HepG2 (cell line): ENCODE data around the gene SLC4A2. TPM values are rescaled to one million over a fixed set of nuclear protein-coding genes. Genes with fewer than 3 reads are reported as not detected.

ENCODE experiments used
- ATAC-seq: fragments of 200-7000 bp; cut with Tn5 transposase; 3 replicates; pipeline ENCODE4 v1.9.1; 2020; ENCODE audit warnings: mild to moderate bottlenecking, moderate library complexity
- BruUV-seq: library from RNA; stranded (reverse); fragments of 400-500 nt; replicated peaks from 2 replicates; lab custom pipeline; 2021; lab: Mats Ljungman, UMichigan
- CTCF ChIA-PET: fragments of 300-600 bp; formaldehyde crosslinking; extraction: SDS; loops from one replicate; lab custom pipeline; 2021; ENCODE audit warnings: low total read pairs, inconsistent platforms, low intra/inter-chr PET ratio; lab: Yijun Ruan, JAX
- POLR2A ChIA-PET: fragments of 350-600 bp; sonication (Branson Sonifier 250); formaldehyde crosslinking; loops from one replicate; lab custom pipeline; 2020; ENCODE audit warnings: antibody characterized with exemption, inconsistent platforms; lab: Yijun Ruan, JAX
- DNase-seq: peaks from one replicate; pipeline ENCODE4 v3.0.0-alpha.2; 2015; ENCODE audit warnings: low spot score
- FAIRE-seq: peaks from 3 replicates; lab custom pipeline; 2011; peaks lifted over from hg19 to GRCh38; lab: Jason Lieb, UNC
- H2AFZ ChIP-seq: one replicate; pipeline ENCODE4 v1.6.1; 2011; ENCODE audit warnings: low read length, inconsistent platforms
- H3K27ac ChIP-seq: fragments of 300-600 bp; 3 replicates; pipeline ENCODE4 v1.8.0; 2011; ENCODE audit warnings: mixed run types, mild to moderate bottlenecking, mixed read lengths, low read length, inconsistent platforms; ENCODE audit not compliant: insufficient read depth; ENCODE audit errors: extremely low read length
- H3K27me3 ChIP-seq, 2 experiments: fragments of 200-600 bp in 1 of 2; 2 replicates in 1 of 2; 3 replicates in 1 of 2; pipeline versions ENCODE4 v1.6.0 to v1.8.0; 2011; ENCODE audit warnings: low read length in 2 of 2, mild to moderate bottlenecking in 2 of 2, moderate library complexity in 2 of 2, inconsistent platforms in 1 of 2; ENCODE audit not compliant: insufficient read depth in 2 of 2, control insufficient read depth in 1 of 2
- H3K36me3 ChIP-seq, 2 experiments: fragments of 200-600 bp in 1 of 2; replicated peaks in 1 of 2; 2 replicates in 1 of 2; 3 replicates in 1 of 2; pipeline versions ENCODE4 v1.5.1 to v1.8.0; 2011; ENCODE audit warnings: low read length in 2 of 2, inconsistent platforms in 1 of 2; ENCODE audit not compliant: insufficient read depth in 2 of 2, control insufficient read depth in 1 of 2
- H3K4me1 ChIP-seq: 2 replicates; pipeline ENCODE4 v1.5.1; 2012; ENCODE audit warnings: low read length, inconsistent platforms; ENCODE audit not compliant: insufficient read depth
- H3K4me2 ChIP-seq: 2 replicates; pipeline ENCODE4 v1.6.0; 2011; ENCODE audit warnings: low read depth, low read length, inconsistent platforms
- H3K4me3 ChIP-seq, 3 experiments: fragments of 200-600 bp in 1 of 3; sonication (generic), shearing (Covaris generic) in 1 of 3; replicated peaks in 1 of 3; 2 replicates each; pipeline ENCODE4 v1.5.1; 2011 to 2016; ENCODE audit warnings: low read length in 3 of 3, inconsistent platforms in 2 of 3, low read depth in 2 of 3, mild to moderate bottlenecking in 2 of 3, control low read depth in 1 of 3, mixed read lengths in 1 of 3; ENCODE audit not compliant: insufficient read depth in 1 of 3
- H3K79me2 ChIP-seq: one replicate; pipeline ENCODE4 v1.6.1; 2011; ENCODE audit warnings: low read length, inconsistent platforms; ENCODE audit not compliant: insufficient read depth
- H3K9ac ChIP-seq: 2 replicates; pipeline ENCODE4 v1.6.0; 2011; ENCODE audit warnings: mild to moderate bottlenecking, low read depth, low read length, inconsistent platforms; ENCODE audit not compliant: insufficient read depth
- H3K9me3 ChIP-seq: 2 replicates; pipeline ENCODE4 v1.5.1; 2012; ENCODE audit warnings: mild to moderate bottlenecking, low read length
- H4K20me1 ChIP-seq: 2 replicates; pipeline ENCODE4 v1.6.0; 2011; ENCODE audit warnings: inconsistent platforms, mild to moderate bottlenecking, low read length, moderate library complexity; ENCODE audit not compliant: insufficient read depth
- AGO2 ChIP-seq: fragments of 200-400 bp; formaldehyde crosslinking; optimal IDR thresholded peaks from 2 replicates; pipeline ENCODE3; 2017; ENCODE audit warnings: mild to moderate bottlenecking, low read depth, low read length, moderate library complexity
- DDIT3 ChIP-seq: sonication (generic); formaldehyde crosslinking; IDR thresholded peaks from 2 replicates; pipeline ENCODE4 v1.4.0; 2020; ENCODE audit warnings: mild to moderate bottlenecking, missing genetic modification reagents
- HMGA1 ChIP-seq: sonication (generic); formaldehyde crosslinking; conservative IDR thresholded peaks from 2 replicates; pipeline ENCODE4 v1.4.0; 2020; ENCODE audit warnings: missing genetic modification reagents
- NFE2 ChIP-seq: sonication (generic); formaldehyde crosslinking; IDR thresholded peaks from 2 replicates; pipeline ENCODE4 v1.4.0; 2020; ENCODE audit warnings: missing genetic modification reagents
- NR3C1 ChIP-seq: sonication (generic); formaldehyde crosslinking; IDR thresholded peaks from 2 replicates; pipeline ENCODE4 v1.4.0; 2020; ENCODE audit warnings: missing genetic modification reagents
- SP5 ChIP-seq: IDR thresholded peaks from 2 replicates; pipeline ENCODE4 v1.6.1; 2016; ENCODE audit warnings: low read depth, borderline replicate concordance
- U2AF2 ChIP-seq: fragments of 200-400 bp; formaldehyde crosslinking; IDR thresholded peaks from 2 replicates; pipeline ENCODE4 v1.6.1; 2017; ENCODE audit warnings: low read depth, mild to moderate bottlenecking, low read length
- WIZ ChIP-seq: sonication (generic); formaldehyde crosslinking; IDR thresholded peaks from 2 replicates; pipeline ENCODE4 v1.5.1; 2020; ENCODE audit warnings: mild to moderate bottlenecking, missing genetic modification reagents
- XBP1 ChIP-seq: sonication (generic); formaldehyde crosslinking; IDR thresholded peaks from 2 replicates; pipeline ENCODE4 v1.5.0; 2020; ENCODE audit warnings: missing genetic modification reagents
- ZFX ChIP-seq: sonication (generic); formaldehyde crosslinking; IDR thresholded peaks from 2 replicates; pipeline ENCODE4 v1.4.0; 2020; ENCODE audit warnings: mild to moderate bottlenecking, low read depth, missing genetic modification reagents, moderate library complexity
- ZNF24 ChIP-seq: fragments of 450-650 bp; IDR thresholded peaks from 2 replicates; pipeline ENCODE4 v1.6.1; 2017; ENCODE audit warnings: antibody characterized with exemption, mild to moderate bottlenecking
- WGBS: methylation state at CpG from one replicate; pipeline ENCODE4 v1.1.6; 2017; ENCODE audit warnings: low lambda C conversion rate; 5-methylcytosine and 5-hydroxymethylcytosine counted together
- in situ Hi-C: cut with HindIII; loops from 2 replicates; pipeline ENCODE4 v1.10.0; 2017; ENCODE audit warnings: low pct_unique_long_range_greater_than_20kb; ENCODE audit not compliant: extremely low pct_ligation_motif_present
- intact Hi-C: fragments of 100-400 bp; cut with micrococcal nuclease; formaldehyde crosslinking; loops from one replicate; pipeline ENCODE4 v1.10.0; 2022; ENCODE audit not compliant: unreplicated experiment
- polyA plus RNA-seq, 8 experiments: library from polyadenylated mRNA; depleted of rRNA in 3 of 8; stranded (reverse) in 7 of 8; unstranded in 1 of 8; fragments of >200 nt; fragmentation: Illumina TruSeq in 4 of 8; extraction: Trizol in 4 of 8; gene quantifications; 2 replicates each; pipeline versions ENCODE4 v1.2.1 to v1.2.3, GENCODE V29; 2011 to 2016; ENCODE audit warnings: low read depth in 4 of 8, missing spikeins in 1 of 8, mixed read lengths in 1 of 8; ENCODE audit not compliant: insufficient read depth in 1 of 8
- total RNA-seq, 5 experiments: library from RNA; depleted of rRNA; stranded (reverse); fragments of >200 nt; fragmentation: Illumina TruSeq; extraction: Trizol; gene quantifications; 2 replicates each; pipeline ENCODE4 v1.2.3, GENCODE V29; 2016; ENCODE audit warnings: low read depth in 1 of 5
- TF ChIP-seq, protein P1 (sequence below): sonication (generic); formaldehyde crosslinking; IDR thresholded peaks from 2 replicates; pipeline ENCODE4 v1.5.0; 2020; ENCODE audit warnings: missing genetic modification reagents, mild to moderate bottlenecking, borderline replicate concordance
- TF ChIP-seq, protein P2 (sequence below): sonication (generic); formaldehyde crosslinking; IDR thresholded peaks from 2 replicates; pipeline ENCODE4 v1.5.0; 2020; ENCODE audit warnings: mild to moderate bottlenecking, missing genetic modification reagents

SLC4A2 gene
- total and polyA plus RNA-seq, 2 of the 13 experiments (the other 11 are each of a cell fraction or from before 2014, with no cell fraction given), result 51.9 to 73.4 TPM

- no peak for ATAC-seq
- CTCF ChIA-PET, result no interaction called here
These were observed 55.0 kb downstream of the SLC4A2 start for GRCh38 chr7:151114151-151115090.

GRCh38 chr7:151115121-151115835 lies 55.9 kb downstream of the SLC4A2 start:
- no peak for FAIRE-seq
- H3K27ac ChIP-seq, result no peak overlapping the region
- H3K27me3 ChIP-seq, result no peaks in the 10 kb centered on the region
- no peak overlapping the region for H3K4me3 ChIP-seq
- peaks cover 22% of the 10 kb centered on the region for H3K79me2 ChIP-seq
- WGBS, result 98% methylated on average over 93 of the region's 114 CpGs
- in situ Hi-C loops (no loop called here), intact Hi-C loops (no loop called here)
- H3K9me3 ChIP-seq, result no peaks in the 10 kb centered on the region
- no TSS peak for BruUV-seq
- ChIA-PET POLR2A (no interaction called here), CTCF (no interaction called here)
- H3K36me3 ChIP-seq, result peaks cover 18 to 59% of the 10 kb centered on the region in 2 experiments; a peak in 4 of 5 replicates
- no peak overlapping the region for H3K4me2 ChIP-seq
- H3K4me1 ChIP-seq, result no peaks in the 10 kb centered on the region
- peaks cover 33% of the 10 kb centered on the region; the same call in 1 of the 2 replicates for H4K20me1 ChIP-seq
- no peak overlapping the region for H3K9ac ChIP-seq
- ATAC-seq, result no peak
- DNase-seq, result no peak
- H2AFZ ChIP-seq, result no peak overlapping the region
- TF ChIP-seq XBP1 (CRISPR knock-in tag) (no peak), NR3C1 (CRISPR knock-in tag) (no peak), WIZ (no peak), DDIT3 (CRISPR knock-in tag) (no peak), ZFX (CRISPR knock-in tag) (no peak), SP5 (no peak), NFE2 (CRISPR knock-in tag) (no peak), U2AF2 (no peak), ZNF24 (no peak)
- TF ChIP-seq, protein P1, sequence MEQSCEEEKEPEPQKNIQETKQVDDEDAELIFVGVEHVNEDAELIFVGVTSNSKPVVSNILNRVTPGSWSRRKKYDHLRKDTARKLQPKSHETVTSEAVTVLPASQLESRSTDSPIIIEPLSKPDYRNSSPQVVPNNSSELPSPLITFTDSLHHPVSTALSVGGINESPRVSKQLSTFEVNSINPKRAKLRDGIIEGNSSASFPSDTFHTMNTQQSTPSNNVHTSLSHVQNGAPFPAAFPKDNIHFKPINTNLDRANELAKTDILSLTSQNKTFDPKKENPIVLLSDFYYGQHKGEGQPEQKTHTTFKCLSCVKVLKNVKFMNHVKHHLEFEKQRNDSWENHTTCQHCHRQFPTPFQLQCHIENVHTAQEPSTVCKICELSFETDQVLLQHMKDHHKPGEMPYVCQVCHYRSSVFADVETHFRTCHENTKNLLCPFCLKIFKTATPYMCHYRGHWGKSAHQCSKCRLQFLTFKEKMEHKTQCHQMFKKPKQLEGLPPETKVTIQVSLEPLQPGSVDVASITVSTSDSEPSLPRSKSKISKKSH (CRISPR knock-in tag), result no peak
- TF ChIP-seq, protein P2, sequence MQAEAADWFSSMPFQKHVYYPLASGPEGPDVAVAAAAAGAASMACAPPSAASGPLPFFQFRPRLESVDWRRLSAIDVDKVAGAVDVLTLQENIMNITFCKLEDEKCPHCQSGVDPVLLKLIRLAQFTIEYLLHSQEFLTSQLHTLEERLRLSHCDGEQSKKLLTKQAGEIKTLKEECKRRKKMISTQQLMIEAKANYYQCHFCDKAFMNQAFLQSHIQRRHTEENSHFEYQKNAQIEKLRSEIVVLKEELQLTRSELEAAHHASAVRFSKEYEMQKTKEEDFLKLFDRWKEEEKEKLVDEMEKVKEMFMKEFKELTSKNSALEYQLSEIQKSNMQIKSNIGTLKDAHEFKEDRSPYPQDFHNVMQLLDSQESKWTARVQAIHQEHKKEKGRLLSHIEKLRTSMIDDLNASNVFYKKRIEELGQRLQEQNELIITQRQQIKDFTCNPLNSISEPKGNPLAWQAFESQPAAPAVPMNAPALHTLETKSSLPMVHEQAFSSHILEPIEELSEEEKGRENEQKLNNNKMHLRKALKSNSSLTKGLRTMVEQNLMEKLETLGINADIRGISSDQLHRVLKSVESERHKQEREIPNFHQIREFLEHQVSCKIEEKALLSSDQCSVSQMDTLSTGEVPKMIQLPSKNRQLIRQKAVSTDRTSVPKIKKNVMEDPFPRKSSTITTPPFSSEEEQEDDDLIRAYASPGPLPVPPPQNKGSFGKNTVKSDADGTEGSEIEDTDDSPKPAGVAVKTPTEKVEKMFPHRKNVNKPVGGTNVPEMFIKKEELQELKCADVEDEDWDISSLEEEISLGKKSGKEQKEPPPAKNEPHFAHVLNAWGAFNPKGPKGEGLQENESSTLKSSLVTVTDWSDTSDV (CRISPR knock-in tag), result no peak

More at GRCh38 chr7:151114151-151115090, 55.0 kb downstream of the SLC4A2 start:
- H3K36me3 ChIP-seq, result peaks cover 15 to 51% of the 10 kb centered on the region in 2 experiments; a peak in 4 of 5 replicates
- BruUV-seq, result no TSS peak
- H4K20me1 ChIP-seq, result peaks cover 41% of the 10 kb centered on the region
- H3K27me3 ChIP-seq, result no peaks in the 10 kb centered on the region
- H2AFZ ChIP-seq, result no peak overlapping the region
- H3K27ac ChIP-seq, result no peak overlapping the region
- no peak overlapping the region for H3K4me2 ChIP-seq
- H3K4me3 ChIP-seq, result no peak overlapping the region
- peaks cover 24% of the 10 kb centered on the region for H3K79me2 ChIP-seq
- intact Hi-C loops, result no loop called here
- no peak overlapping the region for H3K9ac ChIP-seq
- POLR2A ChIA-PET, result no interaction called here
- no peak for FAIRE-seq
- no peak for TF ChIP-seq HMGA1 (CRISPR knock-in tag)
- peak; percentile 38 for TF ChIP-seq AGO2
- TF ChIP-seq, all 625 proteins: peak for 1
- Histone ChIP-seq H3K4me1 (no peaks in the 10 kb centered on the region), H3K9me3 (no peaks in the 10 kb centered on the region)
- 98% methylated on average over 63 of the region's 101 CpGs for WGBS
- in situ Hi-C loops, result no loop called here
- no peak for DNase-seq
